HG03575 (cell line): ENCODE results near the gene SS18L1.

Experiments
- ATAC-seq: cut with Tn5 transposase; IDR thresholded peaks from one replicate; pipeline ENCODE4 v1.9.1; 2021; ENCODE audit not compliant: unreplicated experiment, insufficient number of reproducible peaks, low FRiP score; ENCODE audit errors: extremely low read depth

The SS18L1 gene

GRCh38 chr20:62164879-62165761, 21.6 kb downstream of the SS18L1 start:
- no peak for ATAC-seq

GRCh38 chr20:62165762-62166399, 22.3 kb downstream of the SS18L1 start:
- ATAC-seq, result no peak

GRCh38 chr20:62167474-62167873, 23.9 kb downstream of the SS18L1 start:
- no peak for ATAC-seq

GRCh38 chr20:62168061-62168460, 24.5 kb downstream of the SS18L1 start:
- ATAC-seq, result no peak

- ATAC-seq, result no peak
Observed at GRCh38 chr20:62168890-62169435, 25.4 kb downstream of the SS18L1 start.

- ATAC-seq, result no peak
Observed at GRCh38 chr20:62170536-62170935, 27.0 kb downstream of the SS18L1 start.

- ATAC-seq, result no peak
Observed at GRCh38 chr20:62171245-62171644, 27.7 kb downstream of the SS18L1 start.

GRCh38 chr20:62172666-62173065, 29.1 kb downstream of the SS18L1 start:
- no peak for ATAC-seq

GRCh38 chr20:62174021-62174804, 30.6 kb downstream of the SS18L1 start:
- no peak for ATAC-seq

GRCh38 chr20:62174870-62175624, 31.5 kb downstream of the SS18L1 start:
- ATAC-seq, result no peak

- ATAC-seq, result no peak
Observed at GRCh38 chr20:62175711-62176110, 32.1 kb downstream of the SS18L1 start.

- no peak for ATAC-seq
Observed at GRCh38 chr20:62176866-62177265, 33.3 kb downstream of the SS18L1 start.

GRCh38 chr20:62177307-62177706, 33.7 kb downstream of the SS18L1 start:
- ATAC-seq, result no peak

- ATAC-seq, result no peak
Observed at GRCh38 chr20:62178316-62179161, 35.0 kb downstream of the SS18L1 start.

GRCh38 chr20:62179162-62179504, 35.6 kb downstream of the SS18L1 start:
- ATAC-seq, result no peak

GRCh38 chr20:62181808-62182207, 38.2 kb downstream of the SS18L1 start:
- no peak for ATAC-seq

- peak; percentile 47 for ATAC-seq
Observed at GRCh38 chr20:62182469-62183425, 39.2 kb downstream of the SS18L1 start, which contains the start of gene MTG2. TSS of gene MTG2 (plus strand) at chr20:62183028. CDS start at chr20:62193421, 10,393 bp downstream.
